HEK293T (cell line): ENCODE data around the gene BAK1.

Experiments
- CTCF ChIA-PET: fragments of 350-600 bp; formaldehyde crosslinking; extraction: SDS; loops from one replicate; lab custom pipeline; 2021; ENCODE audit warnings: antibody characterized with exemption, inconsistent platforms; lab: Yijun Ruan, JAX
- POLR2A ChIA-PET: fragments of 350-600 bp; formaldehyde crosslinking; extraction: SDS; loops from one replicate; lab custom pipeline; 2020; ENCODE audit warnings: antibody characterized with exemption, inconsistent platforms; lab: Yijun Ruan, JAX
- DNase-seq: peaks from one replicate; pipeline ENCODE4 v3.0.0; 2012; ENCODE audit warnings: mixed read lengths; ENCODE audit errors: extremely low spot score
- ARNT ChIP-seq: fragments of 450-650 bp; IDR thresholded peaks from 2 replicates; pipeline ENCODE4 v1.6.1; 2017; ENCODE audit warnings: mild to moderate bottlenecking
- BHLHE40 ChIP-seq: fragments of 450-650 bp; IDR thresholded peaks from 2 replicates; pipeline ENCODE4 v1.6.1; 2016; ENCODE audit warnings: mild to moderate bottlenecking, moderate library complexity, borderline replicate concordance
- CTBP1 ChIP-seq: fragments of 450-650 bp; IDR thresholded peaks from 2 replicates; pipeline ENCODE4 v1.6.1; 2016; ENCODE audit warnings: borderline replicate concordance
- ELF4 ChIP-seq: fragments of 450-650 bp; IDR thresholded peaks from 2 replicates; pipeline ENCODE4 v1.6.1; 2017; ENCODE audit warnings: antibody characterized with exemption
- FOXA1 ChIP-seq: fragments of 450-650 bp; IDR thresholded peaks from 2 replicates; pipeline ENCODE4 v1.6.1; 2016; ENCODE audit warnings: mild to moderate bottlenecking
- FOXK2 ChIP-seq: fragments of 450-650 bp; IDR thresholded peaks from 2 replicates; pipeline ENCODE4 v1.6.1; 2016; ENCODE audit warnings: mild to moderate bottlenecking
- FOXM1 ChIP-seq: fragments of 450-650 bp; IDR thresholded peaks from 2 replicates; pipeline ENCODE4 v1.6.1; 2017; ENCODE audit warnings: mild to moderate bottlenecking, borderline replicate concordance
- HDGF ChIP-seq: fragments of 450-650 bp; IDR thresholded peaks from 2 replicates; pipeline ENCODE4 v1.6.1; 2017; ENCODE audit warnings: antibody characterized with exemption, borderline replicate concordance
- L3MBTL2 ChIP-seq: fragments of 450-650 bp; conservative IDR thresholded peaks from 2 replicates; pipeline ENCODE4 v1.6.1; 2016; ENCODE audit warnings: mild to moderate bottlenecking
- LEF1 ChIP-seq: fragments of 450-650 bp; IDR thresholded peaks from 2 replicates; pipeline ENCODE4 v1.6.1; 2017; ENCODE audit warnings: mild to moderate bottlenecking, borderline replicate concordance
- NFRKB ChIP-seq: fragments of 450-650 bp; IDR thresholded peaks from 2 replicates; pipeline ENCODE4 v1.6.1; 2016; ENCODE audit warnings: mild to moderate bottlenecking, moderate library complexity
- SP1 ChIP-seq: fragments of 450-650 bp; IDR thresholded peaks from 2 replicates; pipeline ENCODE4 v1.6.1; 2017
- SUZ12 ChIP-seq: fragments of 450-650 bp; IDR thresholded peaks from 2 replicates; pipeline ENCODE4 v1.6.1; 2016; ENCODE audit warnings: mild to moderate bottlenecking
- TARDBP ChIP-seq: fragments of 450-650 bp; IDR thresholded peaks from 2 replicates; pipeline ENCODE4 v1.6.1; 2016
- ZNF384 ChIP-seq: fragments of 450-650 bp; IDR thresholded peaks from 2 replicates; pipeline ENCODE4 v1.6.1; 2016
- TF ChIP-seq, protein P1 (sequence below): fragments of 450-650 bp; IDR thresholded peaks from 2 replicates; pipeline ENCODE4 v1.6.1; 2016

Gene BAK1

GRCh38 chr6:33607784-33608161, 27.7 kb upstream of the BAK1 start:
- no peak for DNase-seq
- ChIA-PET POLR2A (interaction anchor here (1.6 kb wide), 1 partner anchor 104 kb away, joined by 6 read pairs; the partner anchor contains the start of gene UQCC2), CTCF (interaction anchor here (0.8 to 1.7 kb wide), 3 partner anchors 18 to 93 kb away, joined by 4 to 5 read pairs (median 4); no protein-coding TSS in a partner anchor)
- TF ChIP-seq ZNF384: no peak

DNA sequence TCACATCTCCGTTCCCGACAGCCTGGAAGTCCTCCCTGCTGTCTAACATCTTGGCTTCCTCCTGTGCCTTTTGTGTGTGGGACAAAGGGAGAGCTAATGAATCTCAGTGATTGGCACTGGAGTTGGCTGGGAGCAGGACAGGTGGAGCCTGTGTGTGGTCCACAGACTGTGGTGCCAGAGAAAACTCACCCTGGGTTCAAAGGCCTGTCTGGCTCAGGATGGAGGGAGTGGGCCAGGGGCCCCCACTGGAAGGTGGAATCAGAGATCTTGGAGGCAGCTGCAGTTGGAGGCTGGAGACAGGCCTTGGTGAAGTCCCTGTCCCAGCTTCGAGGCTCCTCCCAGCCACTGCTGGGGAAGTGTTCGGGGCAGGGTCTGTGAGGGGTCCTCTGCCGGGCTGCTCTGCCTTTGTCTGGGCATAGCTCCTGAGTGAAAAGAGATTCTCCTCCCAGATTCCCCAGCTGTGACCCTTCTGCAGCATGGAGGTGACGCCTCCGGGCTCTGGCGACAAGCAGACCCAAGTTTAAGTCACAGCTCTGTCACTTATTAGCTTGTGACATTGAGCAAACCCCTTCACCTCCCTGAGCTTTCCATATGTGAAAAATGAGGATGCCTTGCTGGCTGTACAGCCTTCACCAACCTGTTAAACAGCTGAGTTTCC, 27.2 kb upstream of the BAK1 start:
- CTCF ChIA-PET: interaction anchor here (0.8 to 1.7 kb wide), 3 partner anchors 17 to 94 kb away, joined by 4 to 5 read pairs (median 4); no protein-coding TSS in a partner anchor
- TF ChIP-seq ARNT (no peak), L3MBTL2 (no peak), SUZ12 (no peak), NFRKB (no peak), FOXK2 (no peak), FOXM1 (no peak), CTBP1 (no peak), ELF4 (no peak), ZNF384 (no peak), FOXA1 (no peak), LEF1 (no peak), SP1 (no peak), BHLHE40 (no peak), TARDBP (no peak), HDGF (no peak)
- TF ChIP-seq, protein P1, sequence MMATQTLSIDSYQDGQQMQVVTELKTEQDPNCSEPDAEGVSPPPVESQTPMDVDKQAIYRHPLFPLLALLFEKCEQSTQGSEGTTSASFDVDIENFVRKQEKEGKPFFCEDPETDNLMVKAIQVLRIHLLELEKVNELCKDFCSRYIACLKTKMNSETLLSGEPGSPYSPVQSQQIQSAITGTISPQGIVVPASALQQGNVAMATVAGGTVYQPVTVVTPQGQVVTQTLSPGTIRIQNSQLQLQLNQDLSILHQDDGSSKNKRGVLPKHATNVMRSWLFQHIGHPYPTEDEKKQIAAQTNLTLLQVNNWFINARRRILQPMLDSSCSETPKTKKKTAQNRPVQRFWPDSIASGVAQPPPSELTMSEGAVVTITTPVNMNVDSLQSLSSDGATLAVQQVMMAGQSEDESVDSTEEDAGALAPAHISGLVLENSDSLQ: no peak
- POLR2A ChIA-PET: interaction anchor here (1.6 kb wide), 1 partner anchor 104 kb away, joined by 6 read pairs; the partner anchor contains the start of gene UQCC2
- DNase-seq: no peak

DNA sequence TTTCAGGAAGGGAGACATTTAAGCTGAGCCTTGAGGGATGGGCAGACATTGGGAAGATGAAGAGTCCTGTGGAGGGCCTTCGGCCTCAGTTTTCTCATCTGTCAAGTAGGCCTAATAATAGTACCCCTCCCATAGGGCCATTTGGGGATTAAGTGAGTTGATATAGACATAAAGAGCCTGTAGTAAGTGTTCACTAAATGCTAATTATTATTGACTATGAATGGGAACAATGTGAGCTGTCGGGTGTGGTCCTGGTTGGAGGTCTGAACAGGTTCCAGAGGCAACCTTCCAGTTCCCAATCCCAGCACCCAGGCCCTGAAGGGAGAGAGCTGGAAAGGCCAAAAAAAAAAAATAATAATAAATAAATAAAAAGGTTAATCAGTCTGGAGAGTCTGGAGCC, 26.6 kb upstream of the BAK1 start:
- TF ChIP-seq SP1 (no peak), FOXA1 (no peak), ARNT (no peak)
- TF ChIP-seq, protein P1: no peak
- no peak for DNase-seq
- ChIA-PET POLR2A (interaction anchor here (1.6 kb wide), 1 partner anchor 105 kb away, joined by 6 read pairs; the partner anchor contains the start of gene UQCC2), CTCF (no interaction called here)

DNA sequence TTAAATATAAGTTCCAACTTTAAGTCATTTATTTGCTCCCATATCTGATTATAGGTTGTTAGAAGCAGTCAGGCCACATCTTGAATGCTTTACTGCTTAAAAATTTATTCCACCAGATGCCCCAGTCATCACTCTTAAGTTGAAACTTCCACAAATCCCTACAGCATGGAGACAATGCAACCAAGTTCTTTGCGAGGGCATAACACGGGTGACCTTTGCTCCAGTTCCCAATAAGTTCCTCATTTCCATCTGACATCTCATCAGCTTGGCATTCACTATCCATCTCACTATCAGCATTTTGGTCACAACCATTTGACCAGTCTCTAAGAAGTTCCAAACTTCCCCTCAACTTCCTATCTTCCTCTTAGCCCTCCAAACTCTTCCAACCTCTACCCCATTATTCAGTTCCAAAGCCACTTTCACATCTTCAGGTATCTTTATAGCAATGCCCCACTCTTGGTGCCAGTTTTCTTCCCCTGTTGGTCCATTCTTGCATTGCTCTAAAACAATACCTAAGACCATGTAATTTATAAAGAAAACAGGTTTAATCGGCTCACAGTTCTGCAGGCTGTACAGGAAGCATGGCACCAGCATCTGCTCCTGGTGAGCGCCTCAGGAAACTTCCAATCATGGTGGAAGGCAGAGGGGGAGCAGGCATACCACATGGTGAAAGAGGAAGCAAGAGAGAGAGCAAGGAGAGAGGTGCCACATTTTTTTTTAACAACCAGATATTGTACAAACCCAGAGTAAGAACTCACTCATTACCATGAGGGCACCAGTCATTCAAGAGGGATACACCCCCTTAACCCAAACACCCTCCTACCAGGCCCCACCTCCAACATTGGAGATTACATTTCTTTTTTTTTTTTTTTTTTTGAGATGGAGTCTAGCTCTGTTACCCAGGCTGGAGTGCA, 25.1 kb upstream of the BAK1 start:
- DNase-seq: no peak

DNA sequence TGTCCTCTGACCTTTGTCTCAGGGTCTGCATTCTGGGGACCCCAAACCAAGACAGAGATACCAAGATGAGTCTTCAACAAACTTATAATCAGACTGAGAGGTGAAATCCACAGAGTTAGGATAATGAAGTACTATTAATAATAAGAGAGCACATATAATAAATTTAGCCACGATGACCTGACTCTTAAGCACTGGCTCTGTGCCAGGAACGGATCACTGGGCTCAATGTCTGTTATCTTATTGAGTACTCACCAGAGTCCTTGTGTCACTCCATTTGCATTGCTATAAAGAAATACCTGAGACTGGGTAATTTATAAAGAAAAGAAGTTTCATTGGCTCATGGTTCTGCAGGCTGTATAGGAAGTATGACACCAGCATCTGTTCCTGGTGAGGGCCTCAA, 22.1 kb upstream of the BAK1 start:
- TF ChIP-seq ELF4: no peak
- TF ChIP-seq SUZ12: no peak
- no peak for TF ChIP-seq NFRKB
- no peak for TF ChIP-seq SP1
- no peak for TF ChIP-seq ARNT
- no peak for TF ChIP-seq LEF1
- TF ChIP-seq HDGF: no peak
- TF ChIP-seq CTBP1: no peak
- TF ChIP-seq BHLHE40: no peak
- TF ChIP-seq L3MBTL2: no peak
- no peak for TF ChIP-seq FOXA1
- TF ChIP-seq FOXK2: no peak
- no peak for TF ChIP-seq TARDBP
- no peak for TF ChIP-seq ZNF384
- no peak for TF ChIP-seq FOXM1
- TF ChIP-seq, protein P1: no peak
- POLR2A ChIA-PET: interaction anchor here (1.0 kb wide), 1 partner anchor 19 kb away, joined by 3 read pairs; the partner anchor contains the start of gene ITPR3
- DNase-seq: no peak
- CTCF ChIA-PET: no interaction called here

More for the DNA sequence above, 25.1 kb upstream of the BAK1 start:
- TF ChIP-seq FOXM1 (no peak), NFRKB (no peak), FOXK2 (no peak), ELF4 (no peak), L3MBTL2 (no peak), ARNT (no peak), SUZ12 (no peak), BHLHE40 (no peak), CTBP1 (no peak), HDGF (no peak), ZNF384 (no peak), LEF1 (no peak), TARDBP (no peak), FOXA1 (no peak), SP1 (no peak)
- TF ChIP-seq, protein P1: no peak
- ChIA-PET CTCF (no interaction called here), POLR2A (no interaction called here)
